ENCODE data around the gene PLAGL1. TPM values are rescaled to one million over a fixed set of nuclear protein-coding genes. Genes with fewer than 3 reads are reported as not detected.
"Not testable (repeated sequence)": the region's sequence is repeated elsewhere in the genome, so short reads cannot be mapped to it uniquely, and the experiment has no call there.

Gene PLAGL1, protein sequence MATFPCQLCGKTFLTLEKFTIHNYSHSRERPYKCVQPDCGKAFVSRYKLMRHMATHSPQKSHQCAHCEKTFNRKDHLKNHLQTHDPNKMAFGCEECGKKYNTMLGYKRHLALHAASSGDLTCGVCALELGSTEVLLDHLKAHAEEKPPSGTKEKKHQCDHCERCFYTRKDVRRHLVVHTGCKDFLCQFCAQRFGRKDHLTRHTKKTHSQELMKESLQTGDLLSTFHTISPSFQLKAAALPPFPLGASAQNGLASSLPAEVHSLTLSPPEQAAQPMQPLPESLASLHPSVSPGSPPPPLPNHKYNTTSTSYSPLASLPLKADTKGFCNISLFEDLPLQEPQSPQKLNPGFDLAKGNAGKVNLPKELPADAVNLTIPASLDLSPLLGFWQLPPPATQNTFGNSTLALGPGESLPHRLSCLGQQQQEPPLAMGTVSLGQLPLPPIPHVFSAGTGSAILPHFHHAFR
- 9.2 and 13.7 TPM in 2 replicates for total RNA-seq (2014; rRNA removed)
- 10.5 TPM for polyA plus RNA-seq (2012)

DNA sequence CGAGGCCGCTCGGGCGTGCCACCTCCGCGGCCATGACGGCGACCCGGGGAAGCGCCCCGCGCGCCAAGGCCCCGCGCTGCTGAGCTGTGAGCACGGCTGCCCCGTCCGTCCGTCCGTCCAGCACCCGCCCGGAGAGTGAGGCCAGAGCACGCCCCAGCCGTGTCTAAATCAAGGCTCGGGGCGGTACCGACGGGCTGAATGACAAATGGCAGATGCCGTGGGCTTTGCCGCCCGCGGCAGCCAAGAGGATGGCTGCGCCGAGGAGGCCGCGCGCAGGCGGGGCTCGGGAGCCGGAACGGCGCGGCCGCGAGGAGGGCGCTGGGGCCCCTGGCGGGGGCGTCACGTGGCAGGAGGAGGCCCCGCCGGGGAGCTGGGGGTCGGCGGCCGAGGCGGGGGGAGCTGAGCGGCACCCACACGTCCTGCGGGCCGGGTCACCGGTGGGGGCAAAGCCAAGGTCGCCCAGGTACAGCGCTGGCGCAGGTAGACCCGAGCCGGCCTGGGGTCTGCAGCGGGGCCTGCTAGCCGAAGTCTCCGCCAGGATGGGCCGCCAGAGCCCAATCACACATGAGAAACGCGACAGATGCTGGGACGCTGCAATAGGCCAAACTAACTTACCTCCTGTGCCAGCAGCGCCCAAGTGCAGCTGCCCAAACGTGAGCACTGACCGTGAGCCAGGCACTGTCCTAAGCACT lies at the start of gene PLAGL1:
Gene PLAGL1 (minus strand): TSS at position 140 of the 692 bp plus-strand sequence. CDS start 60,123 bp downstream, outside the sequence.
- peak; percentile 67 for DNase-seq (ENCODE audit: low read depth)

DNA sequence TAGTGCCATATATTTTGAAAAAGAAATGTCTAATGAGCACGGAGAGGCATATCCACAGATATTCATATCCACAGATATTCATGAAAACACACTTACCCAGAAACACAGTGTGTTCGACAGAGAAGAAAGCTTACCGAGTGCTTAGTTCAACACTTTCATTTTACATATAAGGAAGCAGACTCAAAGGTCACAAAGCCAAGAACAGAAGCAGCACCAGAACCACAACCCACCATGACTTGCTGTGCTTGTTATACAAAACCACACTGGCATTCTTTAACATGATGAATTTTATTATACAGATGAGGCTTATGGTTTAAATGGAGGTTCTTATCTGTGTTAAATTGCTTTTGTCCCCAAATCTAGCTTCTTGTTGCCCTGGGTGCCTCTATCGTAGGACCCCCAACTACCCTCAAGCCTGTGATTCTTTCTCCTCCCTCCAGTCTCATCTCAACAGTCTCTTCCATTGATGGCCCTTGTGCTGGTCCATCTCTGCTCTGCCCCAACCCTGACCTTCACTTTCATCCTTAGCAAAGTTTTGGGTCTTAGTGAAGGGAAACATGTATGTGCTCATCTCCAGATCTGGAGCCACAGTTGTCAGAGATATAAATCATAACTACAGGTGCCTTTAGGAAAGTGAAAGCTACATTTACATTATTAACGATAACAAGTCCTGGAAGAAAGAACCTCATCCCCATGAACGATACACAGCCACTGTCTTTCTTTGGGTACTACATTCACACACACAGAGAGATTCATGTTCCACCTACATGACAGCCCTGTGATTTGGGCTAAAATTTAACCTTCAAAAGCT lies 47.3 kb upstream of the PLAGL1 start:
- peak; percentile 8 for DNase-seq (ENCODE audit: low read depth)

DNA sequence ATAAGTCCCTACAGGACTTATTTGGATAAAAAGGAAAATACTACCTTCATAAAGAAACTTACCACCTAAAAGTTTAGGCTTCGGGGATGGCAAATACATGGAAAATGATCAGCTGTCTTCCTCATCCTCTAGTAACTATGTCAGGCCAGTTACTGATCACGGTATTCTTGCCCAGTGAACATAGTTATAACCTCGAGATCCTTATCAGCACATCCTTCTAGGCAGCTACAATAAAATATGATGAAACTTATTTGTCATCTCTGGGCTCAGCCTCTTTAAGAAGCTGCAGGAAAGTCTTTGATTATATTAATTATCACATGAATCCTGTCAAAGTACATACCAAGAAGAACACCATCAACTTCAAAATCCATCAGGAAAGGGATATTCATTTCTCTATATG lies 45.5 kb upstream of the PLAGL1 start:
- DNase-seq (ENCODE audit: low read depth) = no peak

DNA sequence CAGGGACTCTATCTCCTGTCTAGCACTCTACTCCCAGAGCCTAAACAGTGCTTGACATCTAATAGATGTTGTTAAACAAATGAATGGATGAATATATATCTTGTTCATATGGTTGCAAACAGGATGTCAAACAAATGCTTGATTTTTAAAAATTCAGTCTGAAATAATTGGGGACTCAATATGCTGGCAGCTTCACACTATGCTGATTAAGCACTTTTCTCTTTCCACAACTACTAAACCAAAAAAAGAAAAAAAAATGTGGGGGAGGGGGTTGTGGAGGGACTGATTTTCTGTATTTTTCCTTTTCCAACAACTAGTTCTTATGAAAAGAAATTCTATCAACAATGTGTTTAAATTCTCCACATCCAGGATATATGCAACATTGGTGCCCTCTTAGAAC lies 44.4 kb upstream of the PLAGL1 start:
- DNase-seq (ENCODE audit: low read depth) = no peak

DNA sequence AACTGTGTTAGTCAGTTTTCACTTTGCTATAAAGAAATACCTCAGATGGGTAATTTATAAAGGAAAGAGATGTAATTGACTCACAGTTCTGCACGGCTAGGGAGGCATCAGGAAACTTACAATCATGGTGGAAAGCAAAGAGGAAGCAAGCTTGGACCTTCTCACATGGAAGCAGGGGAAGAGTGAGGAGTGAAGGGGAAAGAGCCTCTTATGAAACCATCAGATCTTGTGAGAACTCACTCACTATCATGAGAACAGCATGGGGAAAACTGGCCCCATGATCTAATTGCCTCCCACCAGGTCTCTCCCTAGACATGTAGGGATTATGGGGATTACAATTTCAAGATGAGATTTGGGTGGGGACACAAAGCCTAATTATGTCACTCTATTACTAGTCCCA lies 41.3 kb upstream of the PLAGL1 start:
- no peak for DNase-seq (ENCODE audit: low read depth)

DNA sequence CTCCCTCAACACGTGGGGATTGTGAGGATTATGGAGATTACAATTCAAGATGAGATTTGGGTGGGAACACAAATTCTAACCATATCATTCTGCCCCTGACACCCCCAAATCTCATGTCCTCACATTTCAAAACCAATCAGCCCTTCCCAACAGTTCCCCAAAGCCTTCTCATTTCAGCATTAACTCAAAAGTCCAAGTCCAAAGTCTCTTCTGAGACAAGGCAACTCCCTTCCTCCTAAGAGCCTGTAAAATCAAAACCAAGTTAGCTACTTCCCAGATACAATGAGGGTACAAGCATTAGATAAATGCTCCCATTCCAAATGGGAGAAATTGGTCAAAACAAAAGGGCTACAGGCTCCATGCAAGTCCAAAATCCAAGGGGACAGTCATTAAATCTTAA lies 39.6 kb upstream of the PLAGL1 start:
- no peak for DNase-seq (ENCODE audit: low read depth)

DNA sequence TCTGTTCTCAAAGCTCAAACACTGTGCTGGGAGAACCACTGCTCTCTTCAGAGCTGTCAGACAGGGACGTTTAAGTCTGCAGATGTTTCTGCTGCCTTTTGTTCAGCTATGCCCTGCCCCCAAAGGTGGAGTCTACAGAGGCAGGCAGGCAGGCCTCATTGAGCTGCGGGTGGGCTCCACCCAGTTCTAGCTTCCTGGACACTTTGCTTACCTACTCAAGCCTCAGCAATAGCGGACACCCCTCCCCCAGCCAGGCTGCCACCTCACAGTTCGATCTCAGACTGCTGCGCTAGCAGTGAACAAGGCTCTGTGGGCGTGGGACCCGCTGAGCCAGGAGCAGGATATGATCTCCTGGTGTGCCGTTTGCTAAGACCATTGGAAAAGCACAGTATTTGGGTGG lies 38.6 kb upstream of the PLAGL1 start:
- DNase-seq (ENCODE audit: low read depth) = not testable (repeated sequence)

DNA sequence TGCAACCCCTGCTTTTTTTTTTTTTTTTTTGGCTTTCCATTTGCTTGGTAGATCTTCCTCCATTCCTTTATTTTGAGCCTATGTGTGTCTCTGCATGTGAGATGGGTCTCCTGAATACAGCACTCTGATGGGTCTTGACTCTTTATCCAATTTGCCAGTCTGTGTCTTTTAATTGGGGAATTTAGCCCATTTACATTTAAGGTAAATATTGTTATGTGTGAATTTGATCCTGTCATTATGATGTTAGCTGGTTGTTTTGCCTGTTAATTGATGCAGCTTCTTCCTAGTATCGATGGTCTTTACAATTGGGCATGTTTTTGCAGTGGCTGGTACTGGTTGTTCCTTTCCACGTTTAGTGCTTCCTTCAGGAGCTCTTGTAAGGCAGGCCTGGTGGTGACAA lies 36.9 kb upstream of the PLAGL1 start:
- DNase-seq (ENCODE audit: low read depth) = not testable (repeated sequence)

DNA sequence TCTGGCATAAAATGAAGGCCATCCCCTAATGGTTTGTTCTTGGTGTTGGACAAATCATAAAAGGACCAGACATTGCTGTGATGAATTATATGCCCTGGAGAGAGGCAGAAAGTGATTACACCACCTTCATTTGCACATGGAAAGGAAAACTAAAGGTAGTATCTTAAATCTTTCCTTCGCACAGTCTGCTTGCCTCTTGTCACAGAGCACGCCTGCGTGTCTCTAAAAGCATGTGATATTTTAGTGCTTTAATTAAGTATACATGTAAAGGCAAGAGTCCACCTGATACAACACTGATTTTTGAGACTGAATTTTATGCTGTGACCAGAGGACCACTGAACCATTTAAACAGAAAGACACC lies 28.8 kb upstream of the PLAGL1 start:
- no peak for DNase-seq (ENCODE audit: low read depth)

DNA sequence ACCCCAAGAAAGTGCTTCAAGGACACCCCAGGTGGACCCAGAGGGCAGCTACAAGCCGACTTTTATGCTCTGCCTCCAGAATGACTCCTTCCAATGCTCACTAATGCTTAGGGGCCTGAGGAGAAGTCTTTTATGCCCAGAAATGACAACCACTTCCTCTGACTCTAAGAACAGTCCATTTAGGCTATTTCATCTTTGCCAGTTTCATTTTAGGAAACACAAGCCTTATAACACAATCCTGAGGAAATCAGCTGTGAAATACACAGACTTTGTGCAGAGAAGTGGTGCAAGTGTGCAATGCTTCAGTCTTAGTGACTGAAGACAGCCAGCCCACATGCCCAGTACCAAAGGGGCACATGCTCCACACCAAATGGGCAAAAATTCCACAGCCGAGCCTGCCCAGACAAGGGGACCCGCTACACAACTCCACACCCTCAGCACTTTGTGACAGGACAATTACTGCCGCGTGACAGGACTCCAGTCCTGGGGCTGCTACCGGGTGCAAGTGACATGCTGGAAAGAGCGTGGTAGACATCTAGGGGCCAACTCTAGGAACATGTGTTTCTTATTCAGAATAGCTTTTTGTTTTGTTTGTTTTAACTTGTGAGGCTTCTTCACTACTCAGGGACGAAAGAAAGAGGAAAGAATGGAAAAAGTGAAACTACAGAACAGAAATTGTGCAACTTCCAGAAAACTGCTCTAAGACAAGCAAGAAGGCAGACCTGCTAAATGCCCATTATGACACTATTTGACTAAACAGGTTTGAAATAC lies 28.2 kb upstream of the PLAGL1 start:
- DNase-seq (ENCODE audit: low read depth) = peak; percentile 18

DNA sequence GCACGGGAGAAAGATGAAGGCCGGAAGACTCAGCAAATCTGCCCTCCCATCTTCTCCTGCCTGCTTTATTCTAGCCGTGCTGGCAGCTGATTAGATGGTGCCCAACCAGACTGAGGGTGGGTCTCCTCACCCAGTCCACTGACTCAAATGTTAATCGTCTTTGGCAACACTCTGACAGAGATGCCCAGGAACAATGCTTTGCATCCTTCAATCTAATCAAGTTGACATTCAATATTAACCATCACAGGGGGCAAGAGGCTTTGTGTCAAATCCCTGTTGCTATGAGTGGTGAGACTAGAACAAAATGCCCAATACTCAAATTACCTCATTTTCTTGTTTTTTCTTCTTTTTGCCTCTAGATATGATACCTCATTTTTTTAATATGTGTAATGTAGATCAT lies 27.4 kb upstream of the PLAGL1 start:
- no peak for DNase-seq (ENCODE audit: low read depth)

DNA sequence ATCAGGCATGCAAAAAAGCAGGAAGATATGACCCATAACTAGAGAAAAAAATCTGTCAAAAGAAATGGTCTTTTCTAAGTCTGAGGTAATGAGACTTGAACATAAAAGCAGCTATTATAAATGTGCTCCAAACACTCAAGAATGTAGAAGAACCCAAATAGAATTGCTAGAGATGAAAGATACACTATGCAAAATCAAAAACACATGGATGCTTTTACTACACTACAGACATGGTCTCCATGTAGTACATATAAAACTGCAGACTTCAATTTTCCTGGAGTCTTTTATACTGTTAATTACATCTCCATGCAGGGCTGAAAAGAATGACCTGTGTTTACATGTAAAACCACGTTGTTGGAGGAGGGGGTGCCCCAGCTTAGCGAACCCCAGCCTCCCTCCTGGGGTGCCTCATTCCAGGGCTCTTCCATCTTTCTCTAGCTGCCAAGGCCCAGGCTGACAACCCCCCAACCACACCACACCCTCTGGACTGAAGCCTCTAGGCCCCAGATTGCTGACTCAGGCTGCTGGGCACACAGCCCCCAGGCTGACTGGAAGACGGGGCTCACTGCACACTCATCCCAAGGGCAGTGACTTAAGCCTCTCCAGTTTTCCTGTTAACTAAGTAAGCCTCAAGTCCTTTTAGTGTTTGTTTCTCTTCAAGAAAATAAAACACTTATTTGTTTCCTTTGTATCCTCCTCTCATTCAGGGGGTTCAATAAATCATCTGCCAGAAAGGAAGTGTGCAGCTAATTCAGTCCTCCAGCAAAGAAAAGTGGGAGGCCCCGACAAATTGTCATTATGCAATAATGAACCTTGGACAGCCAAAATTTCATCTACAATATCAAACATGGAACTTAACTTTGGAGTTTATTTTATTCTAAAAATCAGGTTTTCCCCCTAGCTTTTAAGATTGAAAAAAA lies 26.0 kb upstream of the PLAGL1 start:
- DNase-seq (ENCODE audit: low read depth) = peak; percentile 9

DNA sequence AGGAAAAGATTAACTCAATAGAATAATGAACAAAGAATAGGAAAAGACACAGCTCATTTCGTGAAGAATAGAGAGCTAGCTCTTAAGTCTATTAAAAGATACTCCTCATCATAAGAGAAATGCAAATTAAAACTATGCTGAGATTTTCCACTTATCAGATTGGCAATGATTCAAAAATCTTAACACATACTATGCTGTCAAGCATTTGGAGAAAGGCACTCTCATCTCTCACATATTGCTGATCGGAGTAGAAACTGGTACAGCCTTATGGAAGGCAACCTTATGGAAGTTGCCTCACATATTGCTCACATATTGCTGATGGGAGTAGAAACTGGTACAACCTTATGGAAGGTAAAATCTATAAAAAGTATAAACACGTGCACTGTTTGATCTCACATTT lies 21.4 kb upstream of the PLAGL1 start:
- DNase-seq (ENCODE audit: low read depth) = no peak

DNA sequence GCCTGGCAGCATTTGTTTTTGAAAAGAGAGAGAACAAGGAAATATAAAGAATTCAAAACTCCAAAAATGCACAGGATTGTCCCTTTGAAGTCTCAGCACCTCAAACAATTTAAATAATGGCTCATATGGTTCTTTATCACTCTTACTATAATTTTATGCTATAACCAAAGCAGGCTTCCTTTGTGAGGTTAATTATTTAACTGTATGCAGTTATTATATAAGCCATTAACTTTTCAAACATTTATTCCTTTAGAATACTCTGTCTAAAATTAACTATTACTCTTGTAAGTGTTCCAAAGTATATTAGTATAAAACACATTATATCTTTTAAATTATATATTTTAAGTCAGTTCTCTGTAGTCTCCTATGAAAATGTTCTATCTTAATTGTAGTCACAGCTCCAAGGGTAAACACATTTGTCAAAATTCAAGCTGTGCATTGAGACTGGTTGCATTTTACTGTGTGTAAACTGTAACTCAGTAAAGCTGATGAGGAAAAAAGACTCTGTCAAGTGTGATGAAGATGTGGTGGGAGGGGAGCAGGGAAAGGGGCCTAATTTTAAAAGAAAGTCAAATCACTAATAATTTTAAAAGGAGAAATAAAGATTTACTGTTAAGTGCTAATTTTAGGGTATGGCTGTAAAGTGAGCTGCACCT lies 20.0 kb upstream of the PLAGL1 start:
- DNase-seq (ENCODE audit: low read depth) = no peak

DNA sequence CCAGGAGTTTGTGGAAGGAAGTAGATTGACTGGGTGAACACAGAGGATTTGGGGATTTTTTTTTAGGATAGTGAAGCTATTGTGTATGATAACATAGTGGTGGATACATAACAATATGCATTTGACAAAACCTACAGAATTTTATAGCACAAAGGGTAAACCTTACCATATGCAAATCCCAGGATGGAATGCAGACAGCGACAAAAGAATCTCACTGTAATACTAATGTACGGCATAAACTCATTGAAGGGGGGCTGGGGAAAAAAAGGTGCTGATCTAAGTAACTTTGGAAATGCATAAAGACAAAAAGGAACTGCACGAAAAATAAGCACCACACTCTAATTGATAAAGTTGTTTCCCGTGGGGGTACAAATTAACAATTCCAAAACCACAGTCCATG lies 15.2 kb upstream of the PLAGL1 start:
- DNase-seq (ENCODE audit: low read depth) = no peak

DNA sequence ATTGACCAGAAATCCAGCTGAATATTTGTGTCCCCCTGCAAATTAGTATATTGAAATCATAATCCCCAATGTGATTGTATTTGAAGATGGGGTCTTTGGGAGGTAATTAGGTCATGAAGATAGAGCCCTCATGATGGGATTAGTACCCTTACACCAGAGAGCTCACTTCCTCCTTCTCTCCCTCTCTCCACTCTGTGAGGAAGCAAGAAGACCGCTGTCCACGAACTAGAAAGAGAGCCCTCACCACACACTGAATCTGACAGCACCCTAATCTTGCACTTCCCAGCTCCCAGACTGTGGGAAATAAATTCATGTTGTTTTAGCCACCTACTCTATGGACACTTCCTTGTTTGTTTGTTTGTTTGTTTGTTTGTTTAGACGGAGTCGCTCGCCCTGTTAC lies 11.9 kb upstream of the PLAGL1 start:
- no peak for DNase-seq (ENCODE audit: low read depth)

DNA sequence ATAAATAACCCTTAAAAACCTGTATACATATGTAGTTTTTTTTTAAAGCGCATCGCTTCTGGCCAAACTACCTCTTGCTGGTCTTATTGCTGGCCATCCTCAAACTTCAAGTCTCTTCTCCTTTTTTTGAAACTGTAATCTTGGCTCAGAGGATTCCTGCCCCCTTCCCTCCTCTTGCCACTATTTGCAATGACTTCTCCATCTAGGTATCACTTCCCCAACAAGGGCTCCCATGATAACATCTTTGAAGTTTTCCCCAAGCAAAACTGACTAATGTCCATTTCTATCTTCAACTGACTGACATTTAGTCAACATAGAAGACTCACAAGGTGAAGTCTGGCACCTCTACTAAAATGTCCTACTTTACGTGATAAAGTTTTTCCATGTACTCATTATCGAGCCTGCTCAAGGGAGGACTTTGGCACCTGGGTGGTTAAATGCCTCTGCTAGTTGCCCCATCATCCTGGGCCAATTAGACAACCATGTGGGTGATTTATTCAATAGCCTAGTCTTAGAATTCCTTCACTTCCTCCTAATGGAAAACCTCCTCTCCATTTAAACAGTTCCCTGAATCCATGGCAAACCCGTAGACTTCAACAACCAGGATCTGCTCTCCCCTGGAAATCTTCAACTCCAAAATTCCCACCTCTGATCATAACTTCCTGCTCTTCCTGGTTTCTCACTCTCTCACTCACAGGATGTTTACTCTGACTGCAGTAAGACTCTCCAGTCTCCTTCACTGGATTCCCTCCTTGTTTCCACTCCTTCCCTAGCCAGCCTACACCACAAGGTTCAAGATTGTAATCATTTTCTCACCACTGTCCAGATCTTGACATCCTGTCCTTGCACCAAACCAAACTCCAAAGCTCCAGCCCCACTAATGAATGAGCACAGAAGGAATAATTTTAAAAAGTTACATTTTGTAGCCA lies 9.4 kb upstream of the PLAGL1 start:
- no peak for DNase-seq (ENCODE audit: low read depth)

DNA sequence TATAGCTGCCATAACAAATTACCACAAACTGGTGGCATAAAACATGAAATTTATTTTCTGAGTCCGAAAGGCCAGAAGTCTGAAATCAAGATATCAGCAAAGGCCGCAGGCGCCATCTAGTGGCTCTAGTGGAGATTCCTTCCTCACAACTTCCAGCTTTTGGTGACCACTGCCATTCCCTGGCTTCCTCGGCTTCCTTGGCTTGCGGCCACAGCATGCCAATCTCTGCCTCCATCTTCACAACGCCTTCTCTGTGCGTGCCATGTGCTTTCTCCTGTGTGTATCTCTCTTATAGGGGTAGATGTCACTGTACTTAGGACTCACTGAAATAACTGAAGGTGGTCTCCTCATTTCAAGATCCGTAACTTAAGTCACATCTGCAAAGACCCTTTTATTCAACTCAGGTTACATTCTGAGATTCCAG lies 5.4 kb upstream of the PLAGL1 start:
- DNase-seq (ENCODE audit: low read depth) = peak; percentile 79

DNA sequence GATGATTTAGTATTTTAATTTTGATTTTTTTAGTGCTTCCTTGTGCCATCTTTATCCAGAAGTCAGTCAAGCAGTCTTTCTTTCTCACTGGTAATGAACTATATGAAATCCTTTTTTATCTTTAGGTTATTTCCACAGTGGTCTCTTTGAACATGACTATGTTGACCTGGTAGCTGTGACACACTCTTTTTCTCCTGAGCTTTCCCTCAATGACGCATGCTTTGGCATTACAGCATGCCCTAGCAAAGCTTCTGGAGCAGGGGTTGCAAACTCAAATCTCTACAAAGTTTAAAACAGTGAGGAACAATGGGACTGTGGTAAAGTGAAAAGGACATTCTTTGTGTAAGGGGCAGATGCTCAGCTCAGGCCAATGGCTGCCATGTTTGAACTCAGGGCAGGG lies 4.5 kb upstream of the PLAGL1 start:
- no peak for DNase-seq (ENCODE audit: low read depth)

All from LHCN-M2 (cell line).